GM12801 (cell line): ENCODE measurements around the gene GJD3.
A peak's percentile ranks its signal among the peaks of the same experiment; 100 is the strongest.

Experiments
- TF ChIP-seq, protein P1 (sequence below): IDR thresholded peaks from one replicate; pipeline ENCODE4 v1.5.1; 2011; ENCODE audit warnings: control low read depth; ENCODE audit not compliant: insufficient read length; ENCODE audit errors: extremely low read depth

The GJD3 gene

DNA sequence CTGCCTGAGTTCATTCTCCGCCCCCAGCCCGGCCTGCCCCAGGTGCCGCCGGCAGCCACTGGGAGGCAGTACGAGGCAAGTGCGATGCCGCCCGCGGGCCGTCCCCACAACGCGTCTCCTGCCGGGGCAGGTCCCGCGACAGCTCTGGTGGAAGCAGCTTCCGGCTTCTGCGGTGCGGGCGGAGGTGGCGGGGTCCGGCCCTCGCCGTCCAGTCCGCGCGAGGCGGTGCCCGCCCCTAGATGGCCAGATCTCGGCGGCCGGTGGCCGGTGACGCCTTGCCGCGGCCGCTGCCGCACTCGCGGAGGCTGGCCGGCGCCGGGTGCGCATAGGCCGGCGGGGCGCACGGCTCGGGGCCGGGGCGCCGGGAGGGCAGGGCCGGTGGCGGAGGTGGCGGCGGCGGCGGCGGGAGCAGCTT, 1.8 kb downstream of the GJD3 start:
- TF ChIP-seq, protein P1, sequence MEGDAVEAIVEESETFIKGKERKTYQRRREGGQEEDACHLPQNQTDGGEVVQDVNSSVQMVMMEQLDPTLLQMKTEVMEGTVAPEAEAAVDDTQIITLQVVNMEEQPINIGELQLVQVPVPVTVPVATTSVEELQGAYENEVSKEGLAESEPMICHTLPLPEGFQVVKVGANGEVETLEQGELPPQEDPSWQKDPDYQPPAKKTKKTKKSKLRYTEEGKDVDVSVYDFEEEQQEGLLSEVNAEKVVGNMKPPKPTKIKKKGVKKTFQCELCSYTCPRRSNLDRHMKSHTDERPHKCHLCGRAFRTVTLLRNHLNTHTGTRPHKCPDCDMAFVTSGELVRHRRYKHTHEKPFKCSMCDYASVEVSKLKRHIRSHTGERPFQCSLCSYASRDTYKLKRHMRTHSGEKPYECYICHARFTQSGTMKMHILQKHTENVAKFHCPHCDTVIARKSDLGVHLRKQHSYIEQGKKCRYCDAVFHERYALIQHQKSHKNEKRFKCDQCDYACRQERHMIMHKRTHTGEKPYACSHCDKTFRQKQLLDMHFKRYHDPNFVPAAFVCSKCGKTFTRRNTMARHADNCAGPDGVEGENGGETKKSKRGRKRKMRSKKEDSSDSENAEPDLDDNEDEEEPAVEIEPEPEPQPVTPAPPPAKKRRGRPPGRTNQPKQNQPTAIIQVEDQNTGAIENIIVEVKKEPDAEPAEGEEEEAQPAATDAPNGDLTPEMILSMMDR = no peak

DNA sequence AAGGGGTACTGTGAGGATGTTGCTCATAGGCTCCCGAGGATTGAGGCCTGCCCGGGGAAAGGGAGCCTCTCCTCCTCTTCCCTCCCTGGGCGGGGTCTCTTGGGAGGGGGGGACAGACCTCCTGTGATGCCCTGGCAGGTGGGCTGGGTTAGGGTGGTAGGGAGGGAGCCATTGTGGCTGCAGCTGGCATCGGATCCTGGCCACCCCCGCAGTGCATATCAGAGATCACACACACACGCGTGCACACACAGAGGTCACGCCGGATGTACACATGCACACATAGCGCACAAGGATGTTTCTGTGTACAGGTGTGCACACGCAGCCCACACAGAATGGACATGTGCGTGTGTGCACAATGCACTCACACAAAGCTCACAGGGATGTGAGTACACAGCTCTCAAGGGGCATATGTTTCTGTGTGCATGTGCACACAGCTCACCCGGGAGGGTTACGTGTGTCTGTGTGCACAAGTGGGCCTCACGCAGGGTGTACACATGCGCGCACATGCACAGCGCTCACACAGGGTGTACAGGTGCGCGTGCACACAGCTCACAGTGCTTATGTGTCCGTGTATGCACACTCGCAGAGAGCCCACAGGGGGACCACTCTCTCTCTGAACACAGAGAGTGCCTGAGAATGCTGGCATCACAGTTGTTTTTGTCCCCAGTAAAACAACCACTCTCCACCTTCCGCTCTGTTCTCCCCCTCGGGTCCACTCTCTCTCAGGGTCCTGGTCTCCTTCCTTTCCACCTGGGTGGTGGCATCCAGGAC, 2.4 kb downstream of the GJD3 start:
- TF ChIP-seq, protein P1 = no peak

DNA sequence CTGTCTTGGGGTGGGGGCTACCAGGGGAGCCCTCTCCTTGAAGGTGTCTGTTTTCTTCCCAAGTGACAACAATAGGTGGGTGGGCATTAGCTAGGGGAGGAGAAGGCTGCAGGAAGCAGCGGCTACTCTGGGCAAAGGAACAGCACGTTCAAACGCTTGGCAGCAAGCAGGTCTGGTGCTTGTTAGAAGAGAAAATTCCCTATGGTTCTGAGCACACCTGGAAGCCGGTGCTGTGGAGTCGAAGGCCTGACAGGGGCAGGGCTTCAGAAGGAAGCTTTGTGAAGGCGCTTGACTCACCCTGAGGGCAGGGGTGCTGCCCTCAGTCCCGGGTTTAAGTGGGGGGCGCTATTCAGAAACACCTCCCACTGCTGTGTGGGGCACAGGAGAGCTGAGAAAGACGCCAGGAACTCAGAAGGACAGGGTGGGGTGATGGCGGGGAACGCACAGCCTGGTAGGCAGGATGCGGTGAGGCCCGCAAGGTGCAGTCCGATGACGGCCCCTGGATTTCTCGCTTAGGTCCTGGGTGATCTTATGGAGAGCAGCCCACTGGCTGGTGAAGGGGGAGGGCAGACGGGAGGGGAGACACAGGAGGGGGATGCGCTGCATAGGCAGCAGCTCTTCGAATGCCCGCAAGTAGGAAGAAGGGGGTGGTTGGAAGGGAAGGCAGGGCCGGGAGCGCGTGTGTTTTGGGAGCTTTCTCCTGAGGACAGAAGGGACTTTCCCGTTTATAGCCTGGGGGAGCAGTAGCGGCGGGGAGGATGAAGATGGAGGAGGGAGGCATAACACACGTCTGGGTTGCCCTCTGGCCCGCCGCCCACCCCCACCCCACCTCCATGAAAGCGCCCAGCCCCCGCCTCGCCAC, 3.2 kb downstream of the GJD3 start:
- TF ChIP-seq, protein P1 = no peak

DNA sequence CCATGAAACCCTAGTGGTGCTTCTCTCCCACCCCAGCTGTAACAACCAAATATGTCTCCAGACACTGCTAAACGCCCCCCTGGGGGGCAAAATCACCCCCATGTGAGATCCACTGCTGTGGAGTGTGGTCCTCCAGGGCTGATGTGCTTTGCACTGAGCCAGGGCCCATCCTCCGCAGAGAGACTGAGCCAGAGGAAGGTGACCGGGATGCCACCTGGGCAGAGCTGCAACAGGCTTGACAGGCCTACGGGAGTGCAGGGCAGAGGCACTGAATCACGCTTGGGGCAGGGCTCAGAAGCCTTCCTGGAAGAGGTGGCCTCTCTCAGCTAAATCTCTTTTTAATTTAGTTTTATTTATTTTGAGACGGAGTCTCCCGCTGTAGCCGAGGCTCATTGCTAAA, 4.4 kb downstream of the GJD3 start:
- TF ChIP-seq, protein P1 = no peak

DNA sequence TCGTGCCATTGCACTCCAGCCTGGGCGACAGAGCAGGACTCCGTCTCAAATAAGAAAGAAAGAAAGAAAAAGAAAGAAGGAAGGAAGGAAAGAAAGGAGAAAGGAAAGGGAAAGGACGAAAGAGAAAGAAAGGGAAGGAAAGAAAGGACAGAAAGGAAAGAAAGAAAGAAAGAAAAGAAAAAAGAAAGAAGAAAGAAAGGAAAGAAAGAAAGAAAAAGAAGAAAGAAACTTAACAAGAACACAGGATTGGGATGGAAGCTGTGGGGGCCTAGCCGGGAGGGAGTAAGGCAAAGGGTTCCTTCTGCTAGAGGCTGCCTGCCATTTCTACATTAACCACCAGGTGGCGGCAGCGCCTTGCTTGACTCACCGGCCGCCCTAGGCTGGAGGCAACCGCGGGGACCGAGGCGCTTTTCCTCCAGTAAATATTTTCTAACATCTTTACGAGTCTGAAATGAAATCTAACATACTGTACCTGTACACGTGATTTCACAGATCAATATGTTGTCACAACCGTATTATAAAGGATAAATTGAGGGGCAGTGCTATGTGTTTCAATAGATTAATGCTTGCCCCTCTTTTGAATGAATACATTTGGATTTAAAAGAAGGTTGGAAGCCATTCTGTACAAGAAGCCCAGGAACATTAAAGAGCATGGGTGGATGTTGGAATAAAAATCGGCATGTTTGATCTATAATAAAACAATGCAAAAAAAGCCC, 6.1 kb downstream of the GJD3 start:
- TF ChIP-seq, protein P1 = peak; percentile 52

DNA sequence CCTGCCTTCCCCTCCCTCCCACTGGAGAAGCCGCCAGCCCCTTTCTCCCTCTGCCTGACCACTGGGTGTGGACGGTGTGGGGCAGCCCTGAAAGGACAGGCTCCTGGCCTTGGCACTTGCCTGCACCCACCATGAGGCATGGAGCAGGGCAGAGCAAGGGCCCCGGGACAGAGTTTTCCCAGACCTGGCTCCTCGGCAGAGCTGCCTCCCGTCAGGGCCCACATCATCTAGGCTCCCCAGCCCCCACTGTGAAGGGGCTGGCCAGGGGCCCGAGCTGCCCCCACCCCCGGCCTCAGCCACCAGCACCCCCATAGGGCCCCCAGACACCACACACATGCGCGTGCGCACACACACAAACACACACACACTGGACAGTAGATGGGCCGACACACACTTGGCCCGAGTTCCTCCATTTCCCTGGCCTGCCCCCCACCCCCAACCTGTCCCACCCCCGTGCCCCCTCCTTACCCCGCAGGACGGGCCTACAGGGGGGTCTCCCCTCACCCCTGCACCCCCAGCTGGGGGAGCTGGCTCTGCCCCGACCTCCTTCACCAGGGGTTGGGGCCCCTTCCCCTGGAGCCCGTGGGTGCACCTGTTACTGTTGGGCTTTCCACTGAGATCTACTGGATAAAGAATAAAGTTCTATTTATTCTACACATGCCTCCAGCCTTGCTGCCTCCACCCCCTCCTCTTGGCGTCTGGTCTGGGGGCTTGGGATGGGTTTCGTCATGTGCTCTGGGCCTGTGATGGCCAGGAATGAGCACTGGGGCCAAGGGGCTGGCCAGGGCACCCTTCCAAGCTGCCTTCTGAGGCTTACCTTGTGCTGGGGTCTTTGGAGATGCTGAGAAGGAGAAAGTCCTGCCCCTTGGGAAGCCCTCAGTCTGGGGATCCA, 7.3 kb downstream of the GJD3 start:
- TF ChIP-seq, protein P1 = no peak
